ENCODE results near the gene OR4X2. TPM values are rescaled to one million over a fixed set of nuclear protein-coding genes. Genes with fewer than 3 reads are reported as not detected.

Gene OR4X2
- not detected in 2 replicates for polyA plus RNA-seq
- not detected in 2 replicates for polyA minus RNA-seq

DNA sequence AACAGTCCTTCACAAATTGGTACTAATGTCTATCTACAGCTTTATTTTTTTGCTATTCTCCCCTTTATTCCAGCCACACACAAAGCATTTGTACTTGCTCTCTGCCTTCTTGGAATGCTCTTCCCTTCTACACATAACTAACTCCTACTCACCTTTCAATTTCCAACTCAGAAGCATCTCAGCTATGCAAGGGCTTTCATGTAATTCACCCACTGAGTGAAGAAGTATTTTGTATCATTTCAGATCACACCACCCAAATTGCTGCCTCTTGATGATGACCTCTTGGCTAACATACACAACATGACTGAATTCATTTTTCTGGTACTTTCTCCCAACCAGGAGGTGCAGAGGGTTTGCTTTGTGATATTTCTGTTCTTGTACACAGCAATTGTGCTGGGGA is at the start of gene OR4X2:
TSS of gene OR4X2 (plus strand) at position 301 of the 400 bp plus-strand sequence. CDS start at position 301, 0 bp downstream.
- Histone ChIP-seq H3K4me2 (ENCODE audit: low read length) (no peak within 1 kb of the TSS), H4K20me1 (ENCODE audit: insufficient read depth) (no peaks in the 10 kb centered on the region), H3F3A (ENCODE audit: insufficient read depth, low read length, poor library complexity, severe bottlenecking) (no peaks in the 10 kb centered on the region), H3K9me3 (ENCODE audit: low read length) (peaks cover 3% of the 10 kb centered on the region), H3K9me2 (ENCODE audit: insufficient read depth, low read length) (no peaks in the 10 kb centered on the region), H3K27me3 (ENCODE audit: insufficient read depth, low read depth, low read length) (no peaks in the 10 kb centered on the region), H2AFZ (ENCODE audit: low read depth, low read length) (no peak within 1 kb of the TSS), H3K9ac (ENCODE audit: low read length) (no peak within 1 kb of the TSS), H3K36me3 (ENCODE audit: insufficient read depth, low read length) (no peaks in the 10 kb centered on the region), H3K27ac (ENCODE audit: low read length) (no peak within 1 kb of the TSS), H3K79me2 (replicated peaks; ENCODE audit: insufficient read depth, low read length) (no peaks in the 10 kb centered on the region), H3K4me3 (ENCODE audit: low read length) (no peak within 1 kb of the TSS)
- TF ChIP-seq MXI1 (conservative IDR thresholded peaks at IDR 0.05; ENCODE audit: poor library complexity, severe bottlenecking) (no peak), REST (IDR thresholded peaks at IDR 0.05; ENCODE audit: borderline replicate concordance) (no peak), SMC3 (conservative IDR thresholded peaks at IDR 0.05; ENCODE audit: poor library complexity) (no peak), TAF1 (IDR thresholded peaks at IDR 0.05; ENCODE audit: low read depth) (no peak), EZH2 (IDR thresholded peaks at IDR 0.05; ENCODE audit: borderline replicate concordance, insufficient read depth, low read length, poor library complexity, severe bottlenecking) (no peak), POLR2AphosphoS5 (IDR thresholded peaks at IDR 0.05) (no peak), EP300 (conservative IDR thresholded peaks at IDR 0.05; ENCODE audit: poor library complexity, severe bottlenecking) (no peak), RAD21 (conservative IDR thresholded peaks at IDR 0.05) (no peak)
- TF ChIP-seq, protein P1, sequence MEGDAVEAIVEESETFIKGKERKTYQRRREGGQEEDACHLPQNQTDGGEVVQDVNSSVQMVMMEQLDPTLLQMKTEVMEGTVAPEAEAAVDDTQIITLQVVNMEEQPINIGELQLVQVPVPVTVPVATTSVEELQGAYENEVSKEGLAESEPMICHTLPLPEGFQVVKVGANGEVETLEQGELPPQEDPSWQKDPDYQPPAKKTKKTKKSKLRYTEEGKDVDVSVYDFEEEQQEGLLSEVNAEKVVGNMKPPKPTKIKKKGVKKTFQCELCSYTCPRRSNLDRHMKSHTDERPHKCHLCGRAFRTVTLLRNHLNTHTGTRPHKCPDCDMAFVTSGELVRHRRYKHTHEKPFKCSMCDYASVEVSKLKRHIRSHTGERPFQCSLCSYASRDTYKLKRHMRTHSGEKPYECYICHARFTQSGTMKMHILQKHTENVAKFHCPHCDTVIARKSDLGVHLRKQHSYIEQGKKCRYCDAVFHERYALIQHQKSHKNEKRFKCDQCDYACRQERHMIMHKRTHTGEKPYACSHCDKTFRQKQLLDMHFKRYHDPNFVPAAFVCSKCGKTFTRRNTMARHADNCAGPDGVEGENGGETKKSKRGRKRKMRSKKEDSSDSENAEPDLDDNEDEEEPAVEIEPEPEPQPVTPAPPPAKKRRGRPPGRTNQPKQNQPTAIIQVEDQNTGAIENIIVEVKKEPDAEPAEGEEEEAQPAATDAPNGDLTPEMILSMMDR (IDR thresholded peaks at IDR 0.05; ENCODE audit: poor library complexity, severe bottlenecking) = no peak

- Histone ChIP-seq H3K4me2 (ENCODE audit: low read length) (no peak overlapping the region), H3F3A (ENCODE audit: insufficient read depth, low read length, poor library complexity, severe bottlenecking) (no peaks in the 10 kb centered on the region), H3K27ac (ENCODE audit: low read length) (no peak overlapping the region), H2AFZ (ENCODE audit: low read depth, low read length) (no peak overlapping the region), H3K4me3 (ENCODE audit: low read length) (no peak overlapping the region), H3K9me2 (ENCODE audit: insufficient read depth, low read length) (no peaks in the 10 kb centered on the region), H3K27me3 (ENCODE audit: insufficient read depth, low read depth, low read length) (no peaks in the 10 kb centered on the region), H3K79me2 (replicated peaks; ENCODE audit: insufficient read depth, low read length) (no peaks in the 10 kb centered on the region), H4K20me1 (ENCODE audit: insufficient read depth) (no peaks in the 10 kb centered on the region), H3K9me3 (ENCODE audit: low read length) (no peaks in the 10 kb centered on the region), H3K9ac (ENCODE audit: low read length) (no peak overlapping the region), H3K36me3 (ENCODE audit: insufficient read depth, low read length) (no peaks in the 10 kb centered on the region)
- no peak for TF ChIP-seq SMC3 (conservative IDR thresholded peaks at IDR 0.05; ENCODE audit: poor library complexity)
- no peak for TF ChIP-seq MXI1 (conservative IDR thresholded peaks at IDR 0.05; ENCODE audit: poor library complexity, severe bottlenecking)
- no peak for TF ChIP-seq EZH2 (IDR thresholded peaks at IDR 0.05; ENCODE audit: borderline replicate concordance, insufficient read depth, low read length, poor library complexity, severe bottlenecking)
- no peak for TF ChIP-seq REST (IDR thresholded peaks at IDR 0.05; ENCODE audit: borderline replicate concordance)
- no peak for TF ChIP-seq RAD21 (conservative IDR thresholded peaks at IDR 0.05)
- TF ChIP-seq POLR2AphosphoS5 (IDR thresholded peaks at IDR 0.05) = no peak
- TF ChIP-seq EP300 (conservative IDR thresholded peaks at IDR 0.05; ENCODE audit: poor library complexity, severe bottlenecking) = no peak
- TF ChIP-seq, protein P1 (IDR thresholded peaks at IDR 0.05; ENCODE audit: poor library complexity, severe bottlenecking) = no peak
- TF ChIP-seq TAF1 (IDR thresholded peaks at IDR 0.05; ENCODE audit: low read depth) = no peak
Measured at GRCh38 chr11:48207881-48208280, 37.0 kb upstream of the OR4X2 start.
